ENCODE measurements around the gene ODAD4. TPM values are rescaled to one million over a fixed set of nuclear protein-coding genes. Genes with fewer than 3 reads are reported as not detected.

ODAD4 gene
- 1 to 10 TPM; 2.0 to 7.5 (median 6.8) TPM for polyA plus RNA-seq (ENCODE audit: insufficient read length in 4 of 4)

GRCh38 chr17:41930009-41930832, at the start of gene ODAD4:
TSS of gene ODAD4 (plus strand) at chr17:41930617. CDS start at chr17:41930724, 107 bp downstream.
- DNase-seq (ENCODE audit: low read depth in 4 of 4, low spot score in 3 of 4), result peak; percentile 85 to 90 (median 89)

GRCh38 chr17:41882756-41883155, 47.7 kb upstream of the ODAD4 start:
- DNase-seq (ENCODE audit: low read depth in 4 of 4, low spot score in 3 of 4), result no peak

GRCh38 chr17:41885733-41886132, 44.7 kb upstream of the ODAD4 start:
- no peak for DNase-seq (ENCODE audit: low read depth in 4 of 4, low spot score in 3 of 4)

- no peak for DNase-seq (ENCODE audit: low read depth in 4 of 4, low spot score in 3 of 4)
Measured at GRCh38 chr17:41888332-41888965, 42.0 kb upstream of the ODAD4 start.

DNA sequence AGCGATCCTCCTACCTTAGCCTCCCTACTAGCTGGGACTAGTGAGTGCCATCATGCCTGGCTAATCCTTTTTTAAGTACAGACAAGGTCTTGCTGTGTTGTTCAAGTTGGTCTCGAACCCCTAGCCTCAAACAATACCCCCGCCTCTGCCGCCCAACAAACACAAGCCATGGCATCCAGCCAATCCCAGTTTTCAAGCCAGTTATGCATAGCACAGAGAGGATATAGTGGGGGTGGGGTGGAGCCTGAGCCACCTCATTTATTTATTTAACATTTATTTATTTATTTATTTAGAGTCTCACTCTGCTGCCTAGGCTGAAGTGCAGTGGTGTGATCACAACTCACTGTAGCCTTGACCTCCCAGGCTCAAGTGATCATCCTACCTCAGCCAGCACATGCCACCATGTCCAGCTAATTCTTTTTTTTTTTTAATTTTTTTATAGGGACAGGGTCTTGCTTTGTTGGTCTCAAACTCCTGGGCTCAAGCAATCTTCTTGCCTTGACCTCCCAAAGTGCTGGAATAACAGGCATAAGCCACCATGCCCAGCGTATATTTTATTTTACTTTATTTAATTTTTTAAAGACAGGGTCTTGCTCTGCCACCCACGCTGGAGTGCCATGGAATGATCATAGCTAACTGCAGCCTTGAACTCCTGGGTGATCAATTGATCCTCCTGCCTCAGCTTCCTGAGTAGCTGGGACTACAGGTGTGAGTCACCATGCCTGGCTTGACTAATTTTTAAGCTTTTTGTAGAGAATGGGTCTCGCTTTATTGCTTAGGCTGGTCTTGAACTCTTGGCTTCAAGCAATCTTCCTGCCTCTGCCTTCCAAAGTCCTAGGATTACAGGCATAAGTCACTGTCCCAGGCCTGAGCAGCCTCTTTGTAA, 39.0 kb upstream of the ODAD4 start:
- no peak for DNase-seq (ENCODE audit: low read depth in 4 of 4, low spot score in 3 of 4)

GRCh38 chr17:41892021-41892376, 38.4 kb upstream of the ODAD4 start:
- DNase-seq (ENCODE audit: low read depth in 4 of 4, low spot score in 3 of 4), result no peak

GRCh38 chr17:41893384-41893783, 37.0 kb upstream of the ODAD4 start:
- no peak for DNase-seq (ENCODE audit: low read depth in 4 of 4, low spot score in 3 of 4)

- no peak for DNase-seq (ENCODE audit: low read depth in 4 of 4, low spot score in 3 of 4)
Measured at GRCh38 chr17:41894791-41895331, 35.6 kb upstream of the ODAD4 start.

DNA sequence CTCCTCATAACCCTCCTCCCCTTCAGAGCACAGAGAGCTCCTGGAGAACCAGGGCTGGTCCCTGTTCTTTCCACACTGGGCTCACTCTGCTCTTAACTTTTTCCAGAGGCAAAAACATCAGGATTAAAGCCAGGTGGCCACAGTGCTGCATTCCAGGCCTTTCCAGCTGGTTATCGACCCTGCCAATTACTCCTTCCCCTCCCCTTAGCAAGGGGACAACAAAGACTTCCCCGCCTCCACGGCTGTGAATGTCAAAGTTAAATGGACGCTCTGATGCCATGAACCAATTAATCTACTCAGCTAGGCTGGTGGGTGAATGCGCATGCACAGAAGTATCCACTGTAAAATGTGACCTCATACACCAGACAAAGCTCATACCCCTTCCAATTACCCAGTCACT, 34.8 kb upstream of the ODAD4 start:
- DNase-seq (ENCODE audit: low read depth in 4 of 4, low spot score in 3 of 4), result no peak

GRCh38 chr17:41896726-41897125, 33.7 kb upstream of the ODAD4 start:
- DNase-seq (ENCODE audit: low read depth in 4 of 4, low spot score in 3 of 4), result no peak

GRCh38 chr17:41901646-41902045, 28.8 kb upstream of the ODAD4 start:
- no peak for DNase-seq (ENCODE audit: low read depth in 4 of 4, low spot score in 3 of 4)

- DNase-seq (ENCODE audit: low read depth in 4 of 4, low spot score in 3 of 4), result no peak
Measured at GRCh38 chr17:41904242-41904841, 26.1 kb upstream of the ODAD4 start.

- no peak for DNase-seq (ENCODE audit: low read depth in 4 of 4, low spot score in 3 of 4)
Measured at GRCh38 chr17:41905172-41905571, 25.2 kb upstream of the ODAD4 start.

- DNase-seq (ENCODE audit: low read depth in 4 of 4, low spot score in 3 of 4), result no peak
Measured at GRCh38 chr17:41906465-41907184, 23.8 kb upstream of the ODAD4 start.

GRCh38 chr17:41907185-41907556, 23.2 kb upstream of the ODAD4 start:
- DNase-seq (ENCODE audit: low read depth in 4 of 4, low spot score in 3 of 4), result no peak

GRCh38 chr17:41907633-41908539, 22.5 kb upstream of the ODAD4 start:
- peak in 2 of 4 donors; percentile 63 to 70 for DNase-seq (ENCODE audit: low read depth in 4 of 4, low spot score in 3 of 4)

GRCh38 chr17:41909088-41909487, 21.3 kb upstream of the ODAD4 start:
- no peak for DNase-seq (ENCODE audit: low read depth in 4 of 4, low spot score in 3 of 4)

- DNase-seq (ENCODE audit: low read depth in 4 of 4, low spot score in 3 of 4), result no peak
Measured at GRCh38 chr17:41910701-41911391, 19.6 kb upstream of the ODAD4 start.

All from left renal pelvis (tissue), 4 donors.